NK-92 treated with Interleukin-12 subunit alpha and Interleukin-12 subunit beta, amount 100 ng/mL, for 24 hours (cell line): Measurements from ENCODE around the gene FSD1L.

Experiments
- DNase-seq: peaks from one replicate; lab custom pipeline; 2025; lab: John Stamatoyannopoulos, UW

Gene FSD1L

GRCh38 chr9:105435453-105435852, 12.4 kb upstream of the FSD1L start:
- DNase-seq = no peak

- no peak for DNase-seq
Observed at GRCh38 chr9:105436783-105437182, 11.1 kb upstream of the FSD1L start.

- no peak for DNase-seq
Observed at GRCh38 chr9:105437704-105438103, 10.1 kb upstream of the FSD1L start.

DNA sequence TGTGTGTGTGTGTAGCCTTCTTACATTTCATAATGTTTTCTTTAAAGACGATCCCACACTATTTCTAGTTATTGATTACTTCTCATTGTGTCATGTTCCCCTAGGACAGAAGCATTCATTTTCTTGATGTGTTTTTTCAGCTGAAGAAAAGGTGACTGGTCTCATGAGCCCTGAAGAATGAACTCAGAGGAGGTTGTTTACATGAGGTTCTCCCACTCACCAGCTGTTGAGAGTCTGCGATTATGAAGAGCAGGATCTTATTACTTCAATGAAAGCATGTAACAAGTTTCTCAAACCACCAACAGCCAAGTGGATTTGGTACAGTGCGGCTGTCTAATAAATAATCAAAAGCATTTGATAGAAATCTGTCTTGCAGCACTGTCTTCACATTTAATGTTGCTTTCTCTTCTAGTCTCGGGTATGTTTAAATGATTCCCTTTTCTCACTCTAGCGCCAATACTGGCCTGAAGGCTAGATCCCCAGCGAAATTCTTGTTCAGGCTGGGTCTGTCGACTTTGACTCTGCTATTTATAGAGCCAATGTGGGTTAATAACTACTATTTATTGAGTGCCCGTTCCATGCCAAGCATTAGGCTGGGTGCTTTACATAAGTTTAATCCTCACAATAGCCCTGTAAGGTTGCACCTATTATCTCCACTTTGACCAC, 9.6 kb upstream of the FSD1L start:
- DNase-seq = no peak

GRCh38 chr9:105439428-105439827, 8.4 kb upstream of the FSD1L start:
- DNase-seq = no peak

DNA sequence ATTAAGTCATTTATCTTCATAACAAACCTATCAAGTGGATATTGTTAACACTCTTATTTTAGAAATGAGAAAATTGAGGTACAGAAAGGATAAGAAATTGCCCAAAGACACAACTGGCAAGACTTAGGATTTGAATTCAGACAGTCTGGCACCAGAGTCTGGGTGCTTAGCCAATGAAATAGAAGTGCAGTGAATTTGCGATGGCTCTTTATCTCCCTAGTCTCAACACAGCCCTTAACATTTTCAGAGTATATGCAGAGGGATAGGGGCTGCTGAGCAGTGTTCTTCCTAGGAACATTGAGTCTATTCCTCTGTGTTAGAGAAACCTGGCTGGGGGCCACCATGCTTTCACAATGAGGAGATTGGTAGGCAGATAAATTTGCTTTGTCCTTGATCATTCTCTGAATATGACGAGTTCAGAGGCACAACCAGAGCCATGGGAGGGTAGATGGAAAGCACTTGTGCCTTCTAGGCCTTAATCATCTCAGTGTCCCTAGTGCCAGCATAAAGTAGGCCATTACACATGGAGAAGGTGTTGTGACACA, 6.1 kb upstream of the FSD1L start:
- DNase-seq = no peak

GRCh38 chr9:105443121-105443520, 4.7 kb upstream of the FSD1L start:
- no peak for DNase-seq

DNA sequence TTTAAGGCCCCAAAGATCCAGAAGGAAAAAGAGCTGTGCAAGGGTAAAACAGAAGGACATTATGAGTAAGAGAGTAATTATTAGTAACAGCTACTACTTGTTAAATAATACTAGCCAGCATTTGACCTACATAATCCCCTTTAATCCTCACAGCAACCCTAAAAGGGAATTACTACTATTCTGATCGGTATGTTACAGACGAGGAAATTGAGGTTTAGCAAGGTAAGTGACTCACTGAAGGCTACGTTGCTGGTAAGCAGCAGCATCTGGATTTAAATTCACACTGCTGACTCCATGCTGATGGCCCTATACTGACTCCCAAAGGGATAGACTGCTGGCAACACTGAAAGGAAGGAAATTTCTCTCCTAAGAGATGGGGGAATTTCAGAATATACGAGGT, 3.7 kb upstream of the FSD1L start:
- no peak for DNase-seq

- DNase-seq = no peak
Observed at GRCh38 chr9:105445203-105445881, 2.5 kb upstream of the FSD1L start.

DNA sequence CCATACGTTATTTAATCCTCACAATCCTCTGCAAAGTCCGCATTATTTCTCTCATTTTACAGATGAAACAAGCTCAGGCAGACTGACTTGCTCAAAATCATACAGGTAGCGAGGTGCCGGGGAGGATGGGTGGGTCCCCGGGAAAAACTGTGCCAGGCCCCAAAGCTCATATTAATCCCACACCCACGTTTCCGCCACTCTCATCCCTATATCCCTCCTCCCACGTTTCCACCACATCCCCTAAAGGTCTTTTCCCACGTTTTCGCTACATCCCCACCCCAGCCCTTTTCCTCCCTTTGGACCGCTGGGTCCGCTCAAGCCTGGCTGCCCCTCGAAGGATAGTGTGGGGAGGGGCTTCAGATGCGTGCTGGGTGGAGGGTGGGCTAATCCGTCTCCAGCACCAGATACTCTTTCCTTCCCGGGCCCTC, 434 bp upstream of the FSD1L start:
- DNase-seq = no peak

DNA sequence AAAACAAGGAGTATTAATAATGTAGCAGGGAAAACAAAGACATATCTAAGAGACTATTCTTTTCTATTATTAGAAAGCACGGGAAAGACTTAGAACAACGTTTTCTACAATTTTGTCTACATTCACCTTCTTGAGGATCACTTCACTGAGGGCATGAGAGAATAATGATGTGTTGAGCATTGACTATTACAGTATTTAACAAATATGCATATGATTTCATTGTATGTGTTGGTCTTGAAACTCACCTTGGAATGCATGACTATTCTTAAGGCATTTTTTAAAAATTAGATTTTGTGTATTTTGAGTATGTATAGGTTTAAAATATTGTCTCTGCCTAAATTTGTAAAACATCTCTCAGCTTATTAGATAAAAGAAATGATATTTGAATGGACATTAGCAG, 1.2 kb downstream of the FSD1L start:
- no peak for DNase-seq

GRCh38 chr9:105452185-105452584, 4.4 kb downstream of the FSD1L start:
- no peak for DNase-seq

GRCh38 chr9:105455836-105456475, 8.1 kb downstream of the FSD1L start:
- DNase-seq = no peak

GRCh38 chr9:105457560-105458294, 9.9 kb downstream of the FSD1L start:
- no peak for DNase-seq

- no peak for DNase-seq
Observed at GRCh38 chr9:105458404-105458803, 10.6 kb downstream of the FSD1L start.

GRCh38 chr9:105459336-105459735, 11.5 kb downstream of the FSD1L start:
- no peak for DNase-seq

GRCh38 chr9:105466898-105467455, 19.1 kb downstream of the FSD1L start:
- DNase-seq = no peak

DNA sequence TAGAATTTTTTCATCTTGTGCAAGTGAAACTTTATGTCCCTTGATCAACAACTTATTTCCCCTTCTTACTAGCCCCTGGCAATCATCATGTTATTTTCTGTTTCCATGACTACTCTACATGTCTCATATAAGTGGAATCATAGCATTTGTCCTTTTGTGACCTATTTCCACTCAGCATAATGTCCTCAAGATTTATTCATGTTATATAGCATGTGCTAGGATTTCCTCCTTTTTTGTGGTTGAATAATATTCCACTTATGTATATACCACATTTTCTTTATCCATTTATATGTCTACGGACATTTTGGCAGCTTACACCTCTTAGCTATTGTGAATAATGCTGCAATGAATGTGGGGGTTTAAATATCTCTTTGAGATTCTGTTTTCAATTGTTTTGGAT, 21.0 kb downstream of the FSD1L start:
- DNase-seq = no peak

DNA sequence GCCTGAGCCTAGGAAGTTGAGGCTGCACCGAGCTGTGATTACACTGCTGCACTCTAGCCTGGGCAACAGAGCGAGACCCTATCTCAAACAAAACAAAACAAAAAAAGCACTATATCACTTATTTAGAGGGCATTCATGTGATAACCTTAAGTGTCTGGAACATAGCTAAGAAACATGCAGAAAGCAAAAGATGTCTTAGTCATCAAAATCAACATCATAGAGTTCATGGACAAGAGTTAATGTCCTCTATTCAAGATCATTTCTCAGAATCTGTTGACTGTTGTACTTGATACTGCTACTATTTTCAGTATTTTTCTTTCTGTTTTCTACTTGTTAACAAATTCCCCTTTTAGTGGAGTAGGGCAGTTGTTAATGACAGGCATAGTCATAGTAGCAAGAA, 25.4 kb downstream of the FSD1L start:
- no peak for DNase-seq

- no peak for DNase-seq
Observed at GRCh38 chr9:105475302-105475701, 27.5 kb downstream of the FSD1L start.

DNA sequence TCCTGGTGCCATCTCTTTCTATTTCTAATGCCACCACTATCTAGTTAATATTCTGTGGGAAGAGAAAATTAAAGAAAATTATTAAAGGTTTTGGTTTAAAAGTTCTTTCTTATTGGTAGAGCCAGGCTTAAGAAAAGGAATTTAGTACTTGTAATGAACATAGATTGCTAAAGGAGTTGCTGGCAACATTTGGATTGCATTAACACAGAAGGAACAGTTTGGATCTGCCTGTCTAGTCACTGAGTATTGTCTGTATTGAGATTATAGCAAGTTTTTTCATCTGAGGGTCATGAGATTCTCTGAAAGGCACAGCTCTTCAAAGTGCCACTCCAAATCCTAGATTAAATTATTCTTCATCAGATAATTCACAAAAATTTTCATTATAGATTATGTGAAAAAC, 32.0 kb downstream of the FSD1L start:
- DNase-seq = no peak

GRCh38 chr9:105483618-105484017, 35.8 kb downstream of the FSD1L start:
- DNase-seq = no peak
